HEK293 (cell line): ENCODE measurements around the gene BCL6.

Experiments used
- CTCF ChIA-PET: fragments of 350-600 bp; formaldehyde crosslinking; extraction: SDS; loops from one replicate; lab custom pipeline; 2021; ENCODE audit warnings: antibody characterized with exemption; lab: Yijun Ruan, JAX
- POLR2A ChIA-PET: fragments of 300-600 bp; formaldehyde crosslinking; extraction: SDS; loops from one replicate; lab custom pipeline; 2020; ENCODE audit warnings: antibody characterized with exemption, inconsistent platforms; lab: Yijun Ruan, JAX
- H3K27ac ChIP-seq: fragments of 200-500 bp; sonication (Bioruptor generic); 2 replicates; pipeline ENCODE4 v1.5.1; 2014; ENCODE audit warnings: low read depth, low read length, control low read depth, inconsistent platforms; ENCODE audit errors: extremely low read depth
- H3K36me3 ChIP-seq, 2 experiments: fragments of 200-500 bp in 1 of 2; sonication (Bioruptor generic) in 1 of 2; 1 replicate in 1 of 2; 2 replicates in 1 of 2; pipeline ENCODE4 v1.5.1; 2014 to 2017; ENCODE audit warnings: inconsistent platforms in 2 of 2, low read length in 2 of 2; ENCODE audit not compliant: control insufficient read depth in 2 of 2, insufficient read depth in 1 of 2
- H3K4me1 ChIP-seq: fragments of 200-500 bp; sonication (Bioruptor generic); 2 replicates; pipeline ENCODE4 v1.5.1; 2014; ENCODE audit warnings: mild to moderate bottlenecking, low read length, inconsistent platforms; ENCODE audit not compliant: control insufficient read depth, insufficient read depth
- H3K4me3 ChIP-seq: 2 replicates; pipeline ENCODE4 v1.5.1; 2011; ENCODE audit warnings: low read depth, mild to moderate bottlenecking, control low read depth, low read length, moderate library complexity
- H3K9me3 ChIP-seq: fragments of 200-500 bp; sonication (Bioruptor generic); 2 replicates; pipeline ENCODE4 v1.5.1; 2014; ENCODE audit warnings: low read depth, low read length, inconsistent platforms; ENCODE audit not compliant: control insufficient read depth, insufficient read depth
- BCL11A ChIP-seq: fragments of 450-650 bp; formaldehyde crosslinking; IDR thresholded peaks from 2 replicates; pipeline ENCODE4 v1.5.1; 2016; ENCODE audit warnings: low read depth, missing biosample characterization, missing genetic modification characterization
- BCL11B ChIP-seq: fragments of 450-650 bp; formaldehyde crosslinking; IDR thresholded peaks from 2 replicates; pipeline ENCODE4 v1.5.1; 2016; ENCODE audit warnings: low read depth, missing biosample characterization, missing genetic modification characterization
- HIC1 ChIP-seq: fragments of 450-650 bp; formaldehyde crosslinking; IDR thresholded peaks from 2 replicates; pipeline ENCODE4 v1.5.1; 2016; ENCODE audit warnings: missing biosample characterization, missing genetic modification characterization
- KLF17 ChIP-seq: fragments of 450-650 bp; formaldehyde crosslinking; IDR thresholded peaks from 2 replicates; pipeline ENCODE4 v1.5.1; 2016; ENCODE audit warnings: missing biosample characterization, missing genetic modification characterization
- KLF9 ChIP-seq: fragments of 450-650 bp; formaldehyde crosslinking; IDR thresholded peaks from 2 replicates; pipeline ENCODE4 v1.5.1; 2016; ENCODE audit warnings: missing biosample characterization, missing genetic modification characterization, low read depth
- MZF1 ChIP-seq: fragments of 450-650 bp; formaldehyde crosslinking; IDR thresholded peaks from 2 replicates; pipeline ENCODE4 v1.5.1; 2017; ENCODE audit warnings: missing biosample characterization, missing genetic modification characterization, borderline replicate concordance
- OVOL3 ChIP-seq: fragments of 450-650 bp; formaldehyde crosslinking; IDR thresholded peaks from 2 replicates; pipeline ENCODE4 v1.5.1; 2016; ENCODE audit warnings: missing biosample characterization, missing genetic modification characterization
- PRDM4 ChIP-seq: fragments of 450-650 bp; formaldehyde crosslinking; IDR thresholded peaks from 2 replicates; pipeline ENCODE4 v1.5.1; 2017; ENCODE audit warnings: missing biosample characterization, missing genetic modification characterization
- REST ChIP-seq: fragments of 450-650 bp; formaldehyde crosslinking; IDR thresholded peaks from 2 replicates; pipeline ENCODE4 v1.5.1; 2016; ENCODE audit warnings: missing biosample characterization, missing genetic modification characterization
- SCRT1 ChIP-seq: fragments of 450-650 bp; formaldehyde crosslinking; IDR thresholded peaks from 2 replicates; pipeline ENCODE4 v1.5.1; 2016; ENCODE audit warnings: missing biosample characterization, missing genetic modification characterization, borderline replicate concordance
- ZFHX2 ChIP-seq: fragments of 450-650 bp; formaldehyde crosslinking; conservative IDR thresholded peaks from 2 replicates; pipeline ENCODE4 v1.5.1; 2016; ENCODE audit warnings: missing biosample characterization, missing genetic modification characterization
- ZFP37 ChIP-seq: fragments of 450-650 bp; formaldehyde crosslinking; IDR thresholded peaks from 2 replicates; pipeline ENCODE4 v1.5.1; 2016; ENCODE audit warnings: missing biosample characterization, missing genetic modification characterization
- ZNF202 ChIP-seq: fragments of 450-650 bp; formaldehyde crosslinking; IDR thresholded peaks from 2 replicates; pipeline ENCODE4 v1.5.1; 2016; ENCODE audit warnings: missing biosample characterization, missing genetic modification characterization, borderline replicate concordance
- ZNF24 ChIP-seq: fragments of 450-650 bp; formaldehyde crosslinking; IDR thresholded peaks from 2 replicates; pipeline ENCODE4 v1.5.1; 2016; ENCODE audit warnings: missing biosample characterization, missing genetic modification characterization
- ZNF280D ChIP-seq: fragments of 450-650 bp; formaldehyde crosslinking; IDR thresholded peaks from 2 replicates; pipeline ENCODE4 v1.5.1; 2016; ENCODE audit warnings: missing biosample characterization, missing genetic modification characterization
- ZNF350 ChIP-seq: fragments of 450-650 bp; formaldehyde crosslinking; IDR thresholded peaks from 2 replicates; pipeline ENCODE4 v1.5.0; 2017; ENCODE audit warnings: missing biosample characterization, mild to moderate bottlenecking, missing genetic modification characterization
- ZNF510 ChIP-seq: fragments of 450-650 bp; formaldehyde crosslinking; IDR thresholded peaks from 2 replicates; pipeline ENCODE4 v1.5.1; 2018; ENCODE audit warnings: mild to moderate bottlenecking, missing genetic modification characterization, missing biosample characterization; ENCODE audit not compliant: insufficient replicate concordance
- ZNF514 ChIP-seq: fragments of 450-650 bp; formaldehyde crosslinking; IDR thresholded peaks from 2 replicates; pipeline ENCODE4 v1.5.1; 2016; ENCODE audit warnings: missing biosample characterization, missing genetic modification characterization
- ZNF548 ChIP-seq: fragments of 450-650 bp; formaldehyde crosslinking; IDR thresholded peaks from 2 replicates; pipeline ENCODE4 v1.5.1; 2016; ENCODE audit warnings: missing biosample characterization, missing genetic modification characterization
- ZNF561 ChIP-seq: fragments of 450-650 bp; IDR thresholded peaks from 2 replicates; pipeline ENCODE4 v1.5.1; 2018; ENCODE audit warnings: missing biosample characterization, missing genetic modification characterization, borderline replicate concordance
- ZNF585B ChIP-seq: fragments of 450-650 bp; formaldehyde crosslinking; IDR thresholded peaks from 2 replicates; pipeline ENCODE4 v1.5.1; 2016; ENCODE audit warnings: missing biosample characterization, missing genetic modification characterization
- ZNF624 ChIP-seq: fragments of 450-650 bp; formaldehyde crosslinking; IDR thresholded peaks from 2 replicates; pipeline ENCODE4 v1.5.1; 2017; ENCODE audit warnings: missing biosample characterization, missing genetic modification characterization
- ZNF677 ChIP-seq: fragments of 450-650 bp; IDR thresholded peaks from 2 replicates; pipeline ENCODE4 v1.5.0; 2018; ENCODE audit warnings: missing biosample characterization, mild to moderate bottlenecking, missing genetic modification characterization, moderate library complexity
- ZNF768 ChIP-seq: fragments of 450-650 bp; formaldehyde crosslinking; IDR thresholded peaks from 2 replicates; pipeline ENCODE4 v1.5.1; 2018; ENCODE audit warnings: missing biosample characterization, mild to moderate bottlenecking, missing genetic modification characterization
- ZSCAN5A ChIP-seq: fragments of 450-650 bp; formaldehyde crosslinking; IDR thresholded peaks from 2 replicates; pipeline ENCODE4 v1.5.1; 2016; ENCODE audit warnings: missing biosample characterization, missing genetic modification characterization

Gene BCL6

GRCh38 chr3:187748050-187748481 is 2.8 kb upstream of the BCL6 start (continued):
- TF ChIP-seq PRDM4 (tag by site-specific recombination) = no peak
- no peak for TF ChIP-seq REST (tag by site-specific recombination)
- no peak for TF ChIP-seq ZNF350 (tag by site-specific recombination)
- no peak for TF ChIP-seq OVOL3
- TF ChIP-seq ZNF202 (tag by site-specific recombination) = no peak
- TF ChIP-seq SCRT1 (tag by site-specific recombination) = no peak
- no peak for TF ChIP-seq ZNF24 (tag by site-specific recombination)
- no peak for TF ChIP-seq MZF1 (tag by site-specific recombination)
- no peak for TF ChIP-seq ZNF677 (tag by site-specific recombination)
- TF ChIP-seq ZNF561 = no peak
- TF ChIP-seq ZSCAN5A (tag by site-specific recombination) = no peak
- no peak for TF ChIP-seq BCL11B (tag by site-specific recombination)
- no peak for TF ChIP-seq ZNF548 (tag by site-specific recombination)
- TF ChIP-seq ZNF585B = no peak
- no peak for TF ChIP-seq KLF9

GRCh38 chr3:187747506-187747905 is 2.2 kb upstream of the BCL6 start:
- no peaks in the 10 kb centered on the region for H3K4me1 ChIP-seq
- TF ChIP-seq ZNF514 (tag by site-specific recombination) (no peak), ZNF768 (tag by site-specific recombination) (no peak), ZFHX2 (tag by site-specific recombination) (no peak), KLF17 (no peak), BCL11A (tag by site-specific recombination) (no peak), ZFP37 (tag by site-specific recombination) (no peak), ZNF624 (tag by site-specific recombination) (no peak), ZNF280D (tag by site-specific recombination) (no peak), HIC1 (tag by site-specific recombination) (no peak), ZNF510 (no peak)

More at GRCh38 chr3:187747506-187747905, 2.2 kb upstream of the BCL6 start:
- H3K4me3 ChIP-seq = no peak overlapping the region
- H3K36me3 ChIP-seq = no peaks in the 10 kb centered on the region
- no peak overlapping the region for H3K27ac ChIP-seq
- H3K9me3 ChIP-seq = no peaks in the 10 kb centered on the region
- CTCF ChIA-PET = interaction anchor here (0.6 to 1.5 kb wide), 9 partner anchors 9 to 1207 kb away, joined by 3 to 7 read pairs (median 3); no protein-coding TSS in a partner anchor
- POLR2A ChIA-PET = no interaction called here
